ENCODE data around the gene DOK7.
"Not testable (repeated sequence)": the region's sequence is repeated elsewhere in the genome, so short reads cannot be mapped to it uniquely, and the experiment has no call there.

Gene DOK7

DNA sequence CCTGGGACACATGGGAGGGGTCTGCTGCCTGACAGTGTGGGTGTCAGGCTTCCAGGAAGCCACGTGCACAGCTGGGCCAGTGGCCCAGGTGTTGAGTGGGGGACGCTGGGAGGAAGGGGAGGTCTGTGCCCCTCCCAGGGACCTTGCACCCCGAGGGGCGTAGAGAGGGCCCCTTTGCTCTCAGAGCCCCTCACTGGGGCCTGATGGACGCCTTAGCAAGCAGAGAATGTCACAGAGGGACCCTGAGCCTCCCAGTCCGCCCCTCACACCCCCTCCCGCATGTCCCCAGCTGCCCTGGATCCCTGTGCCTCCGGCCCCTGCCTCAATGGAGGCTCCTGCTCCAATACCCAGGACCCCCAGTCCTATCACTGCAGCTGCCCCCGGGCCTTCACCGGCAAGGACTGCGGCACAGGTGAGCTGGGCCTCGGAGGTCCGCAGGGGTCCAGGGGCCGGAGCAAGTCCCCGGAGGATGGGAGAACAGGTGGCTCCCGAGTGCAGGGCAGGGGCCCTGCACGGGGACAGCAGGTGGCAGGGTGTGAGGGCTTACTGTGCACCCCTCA lies 19.3 kb upstream of the DOK7 start:
- no peak for DNase-seq

DNA sequence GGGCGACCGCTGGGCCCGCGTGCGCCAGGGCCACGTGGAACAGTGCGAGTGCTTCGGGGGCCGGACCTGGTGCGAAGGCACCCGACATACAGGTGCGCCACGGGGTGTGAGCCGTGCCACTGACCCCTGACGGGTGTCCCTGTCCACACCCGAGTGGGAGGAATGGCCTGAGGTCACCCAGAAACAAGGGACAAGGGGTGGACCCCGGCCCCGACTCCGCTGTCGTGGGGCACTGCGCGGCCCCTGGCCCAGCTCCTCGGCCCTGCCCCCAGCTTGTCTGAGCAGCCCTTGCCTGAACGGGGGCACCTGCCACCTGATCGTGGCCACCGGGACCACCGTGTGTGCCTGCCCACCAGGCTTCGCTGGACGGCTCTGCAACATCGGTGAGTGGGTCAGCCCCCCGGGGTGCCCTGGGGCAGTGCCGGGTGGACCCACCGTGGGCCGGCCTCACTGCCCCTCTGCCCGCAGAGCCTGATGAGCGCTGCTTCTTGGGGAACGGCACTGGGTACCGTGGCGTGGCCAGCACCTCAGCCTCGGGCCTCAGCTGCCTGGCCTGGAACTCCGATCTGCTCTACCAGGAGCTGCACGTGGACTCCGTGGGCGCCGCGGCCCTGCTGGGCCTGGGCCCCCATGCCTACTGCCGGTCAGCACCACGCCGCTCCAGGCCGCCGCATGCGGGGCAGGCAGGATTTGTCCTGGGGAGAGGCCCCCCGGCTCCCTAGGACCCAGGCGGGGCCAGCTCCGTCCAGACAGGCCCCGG lies 18.6 kb upstream of the DOK7 start:
- no peak for DNase-seq

DNA sequence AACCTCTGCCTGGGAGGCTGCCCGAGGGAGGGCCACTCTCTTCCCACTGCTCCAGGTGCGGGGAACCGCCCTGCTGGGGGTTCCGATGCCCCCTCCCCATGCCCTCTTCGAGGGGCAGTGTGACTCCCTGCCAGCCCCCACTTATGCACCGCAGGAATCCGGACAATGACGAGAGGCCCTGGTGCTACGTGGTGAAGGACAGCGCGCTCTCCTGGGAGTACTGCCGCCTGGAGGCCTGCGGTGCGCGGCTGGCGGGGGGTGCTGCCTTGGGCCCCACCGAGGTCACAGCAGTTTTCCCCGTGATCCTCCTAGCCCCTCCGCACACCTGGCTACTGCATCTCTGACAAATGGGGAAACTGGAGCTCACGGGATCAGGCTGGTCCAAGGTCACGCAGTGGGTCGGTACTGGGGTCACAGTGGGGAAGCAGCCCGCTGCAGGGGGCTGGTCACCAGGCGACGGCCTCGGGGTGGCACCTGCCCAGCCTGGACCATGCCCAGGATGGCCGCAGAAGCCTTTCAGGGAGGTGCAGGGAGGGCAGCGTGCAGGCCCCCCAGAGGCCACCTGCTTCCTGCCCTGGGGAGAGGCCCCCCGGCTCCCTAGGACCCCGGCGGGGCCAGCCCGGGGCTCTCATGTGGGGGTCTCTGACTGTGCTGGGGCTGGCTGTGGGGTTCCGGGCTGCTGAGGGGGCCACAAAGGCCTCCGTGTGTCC lies 17.8 kb upstream of the DOK7 start:
- no peak for DNase-seq

DNA sequence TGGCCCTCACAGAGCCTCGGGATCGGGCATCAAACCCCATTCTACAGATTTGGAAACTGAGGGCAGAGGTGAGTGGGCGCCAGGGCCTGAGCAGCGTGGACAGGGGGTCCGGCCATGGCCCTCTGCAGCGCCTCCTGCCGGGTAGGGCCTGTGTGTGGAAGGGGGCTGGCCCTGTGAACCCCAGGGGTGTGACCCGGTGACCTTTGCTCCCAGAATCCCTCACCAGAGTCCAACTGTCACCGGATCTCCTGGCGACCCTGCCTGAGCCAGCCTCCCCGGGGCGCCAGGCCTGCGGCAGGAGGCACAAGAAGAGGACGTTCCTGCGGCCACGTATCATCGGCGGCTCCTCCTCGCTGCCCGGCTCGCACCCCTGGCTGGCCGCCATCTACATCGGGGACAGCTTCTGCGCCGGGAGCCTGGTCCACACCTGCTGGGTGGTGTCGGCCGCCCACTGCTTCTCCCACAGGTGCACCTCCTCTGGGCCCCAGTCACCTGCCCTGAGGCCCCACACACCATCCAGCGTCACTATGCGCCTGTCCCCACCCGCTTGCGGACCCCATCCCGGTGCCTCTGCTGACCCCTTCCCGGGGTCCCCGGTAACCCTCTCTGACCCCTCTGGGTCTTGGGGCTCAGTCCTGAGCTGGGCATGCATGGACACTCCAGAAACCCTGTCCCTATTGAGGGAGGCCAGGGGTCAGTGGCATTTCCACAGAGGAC lies 17.1 kb upstream of the DOK7 start:
- no peak for DNase-seq

DNA sequence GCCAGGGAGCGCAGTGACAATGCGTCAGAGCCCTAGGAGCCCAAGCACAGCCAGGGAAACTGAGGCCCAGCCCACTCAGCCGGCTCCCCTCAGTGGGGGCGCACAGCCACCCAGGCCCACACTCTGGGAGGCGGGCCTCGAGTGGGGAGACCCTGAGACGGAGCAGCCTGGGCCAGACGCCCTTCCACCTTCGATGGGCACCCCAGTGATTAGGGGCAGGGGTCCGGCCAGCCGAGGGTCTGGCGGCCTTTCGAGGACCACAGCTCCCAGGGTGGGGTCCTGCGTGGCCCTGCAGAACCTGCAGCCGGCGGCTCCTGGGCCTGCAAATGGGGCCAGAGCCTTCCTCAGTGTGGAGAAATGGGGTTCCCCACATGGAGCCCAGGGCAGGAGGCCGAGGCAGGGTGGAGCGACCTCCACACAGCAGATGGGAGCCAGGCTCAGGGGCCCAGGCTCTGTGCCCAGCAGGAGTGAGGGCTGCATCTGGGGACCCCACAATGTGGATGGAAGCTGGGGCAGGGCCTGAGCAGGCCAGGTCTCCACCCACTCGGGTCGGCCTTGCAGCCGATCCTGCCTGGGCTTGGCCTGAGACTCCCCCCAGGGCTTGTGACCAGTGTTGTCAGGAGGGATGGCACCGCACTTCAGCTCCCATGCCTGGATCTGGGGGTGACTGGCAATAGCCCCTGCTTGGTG lies 16.3 kb upstream of the DOK7 start:
- no peak for DNase-seq

DNA sequence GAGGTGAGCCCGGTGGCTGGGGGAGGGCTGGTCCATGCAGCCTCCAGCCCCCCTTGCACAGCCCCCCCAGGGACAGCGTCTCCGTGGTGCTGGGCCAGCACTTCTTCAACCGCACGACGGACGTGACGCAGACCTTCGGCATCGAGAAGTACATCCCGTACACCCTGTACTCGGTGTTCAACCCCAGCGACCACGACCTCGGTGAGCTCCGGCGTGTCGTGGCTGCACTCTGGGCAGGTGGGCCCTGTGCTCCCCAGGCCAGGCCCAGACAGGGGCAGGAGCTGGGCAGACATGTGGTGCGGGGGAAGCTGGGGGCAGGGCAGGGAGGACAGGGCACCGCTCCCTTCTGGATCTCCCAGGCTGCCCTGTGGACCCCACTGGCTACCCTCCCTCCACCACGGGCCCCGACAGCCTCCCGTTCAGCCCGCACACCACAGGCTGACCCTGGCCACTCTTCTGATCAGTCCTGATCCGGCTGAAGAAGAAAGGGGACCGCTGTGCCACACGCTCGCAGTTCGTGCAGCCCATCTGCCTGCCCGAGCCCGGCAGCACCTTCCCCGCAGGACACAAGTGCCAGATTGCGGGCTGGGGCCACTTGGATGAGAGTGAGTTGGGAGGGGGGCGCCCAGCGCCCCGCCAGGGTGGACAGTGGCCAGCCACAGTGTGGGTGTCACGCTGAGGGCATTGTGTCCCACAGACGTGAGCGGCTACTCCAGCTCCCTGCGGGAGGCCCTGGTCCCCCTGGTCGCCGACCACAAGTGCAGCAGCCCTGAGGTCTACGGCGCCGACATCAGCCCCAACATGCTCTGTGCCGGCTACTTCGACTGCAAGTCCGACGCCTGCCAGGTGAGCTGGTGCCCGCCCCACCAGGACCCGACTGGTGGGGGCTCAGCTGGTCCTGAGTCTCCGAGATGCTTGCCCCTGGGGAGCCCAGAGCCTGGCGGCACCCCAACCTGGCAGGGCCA lies 15.4 kb upstream of the DOK7 start:
- no peak for DNase-seq

DNA sequence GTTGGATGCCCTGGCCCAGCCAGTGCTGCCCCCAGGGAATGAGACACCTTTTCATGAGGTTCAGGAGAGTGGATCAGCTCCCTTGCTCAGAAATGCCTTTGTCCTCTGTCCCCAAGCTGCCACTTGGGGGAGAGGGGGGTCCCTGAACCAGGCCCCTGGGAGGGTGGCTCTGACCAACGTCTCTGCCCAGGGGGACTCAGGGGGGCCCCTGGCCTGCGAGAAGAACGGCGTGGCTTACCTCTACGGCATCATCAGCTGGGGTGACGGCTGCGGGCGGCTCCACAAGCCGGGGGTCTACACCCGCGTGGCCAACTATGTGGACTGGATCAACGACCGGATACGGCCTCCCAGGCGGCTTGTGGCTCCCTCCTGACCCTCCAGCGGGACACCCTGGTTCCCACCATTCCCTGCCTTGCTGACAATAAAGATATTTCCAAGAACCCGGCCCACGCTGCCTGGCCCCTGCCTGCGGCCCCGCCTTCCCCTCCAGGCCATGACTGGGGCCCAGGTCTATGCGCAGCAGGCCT lies 14.0 kb upstream of the DOK7 start:
- no peak for DNase-seq

DNA sequence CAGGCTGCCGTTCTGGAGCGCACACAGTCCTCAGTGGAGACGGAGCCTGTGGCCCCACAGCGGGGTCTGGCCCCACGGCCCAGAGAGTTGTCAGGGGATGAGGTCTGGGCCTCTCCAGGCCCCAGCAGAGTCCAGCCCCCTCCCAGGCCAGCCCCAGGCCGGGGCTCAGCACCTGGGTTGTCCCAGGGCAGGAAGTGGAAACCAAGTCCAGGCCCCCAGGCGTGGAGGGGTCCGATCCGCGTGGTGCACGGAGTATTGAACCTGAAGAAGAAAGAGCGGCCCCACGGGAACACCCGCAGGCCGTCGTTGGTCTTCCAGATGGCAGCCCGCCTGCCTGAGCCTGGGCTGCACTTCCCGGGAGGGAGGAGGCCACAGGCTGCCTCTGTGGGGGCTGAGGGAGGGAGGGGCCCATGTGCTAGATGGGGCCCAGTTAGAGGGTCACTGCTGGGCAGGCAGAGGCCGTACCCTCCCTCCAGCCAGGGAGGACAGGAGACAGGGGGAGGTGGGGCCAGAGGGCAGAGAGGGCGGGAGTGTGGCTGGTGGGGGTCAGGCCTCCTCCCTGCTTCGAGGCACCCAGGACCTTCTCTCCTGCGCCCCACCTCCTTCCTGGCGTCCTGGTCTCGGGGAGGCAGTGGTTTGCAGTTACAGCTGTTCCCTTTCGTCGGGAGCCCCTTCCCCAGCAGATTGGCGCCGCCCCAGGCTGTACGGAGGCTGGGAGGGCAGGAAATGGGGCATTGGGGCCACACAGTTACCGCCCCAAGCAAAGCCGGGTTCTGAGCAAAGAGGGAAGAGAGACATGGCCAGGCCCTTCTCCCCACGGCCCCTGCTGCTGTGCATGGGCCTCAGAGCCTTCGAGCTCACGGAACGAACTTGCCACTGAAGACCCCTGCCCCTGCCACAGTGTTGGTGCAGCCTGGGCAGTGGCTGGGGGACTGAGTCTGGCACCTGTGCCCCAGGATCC lies 13.3 kb upstream of the DOK7 start:
- no peak for DNase-seq

DNA sequence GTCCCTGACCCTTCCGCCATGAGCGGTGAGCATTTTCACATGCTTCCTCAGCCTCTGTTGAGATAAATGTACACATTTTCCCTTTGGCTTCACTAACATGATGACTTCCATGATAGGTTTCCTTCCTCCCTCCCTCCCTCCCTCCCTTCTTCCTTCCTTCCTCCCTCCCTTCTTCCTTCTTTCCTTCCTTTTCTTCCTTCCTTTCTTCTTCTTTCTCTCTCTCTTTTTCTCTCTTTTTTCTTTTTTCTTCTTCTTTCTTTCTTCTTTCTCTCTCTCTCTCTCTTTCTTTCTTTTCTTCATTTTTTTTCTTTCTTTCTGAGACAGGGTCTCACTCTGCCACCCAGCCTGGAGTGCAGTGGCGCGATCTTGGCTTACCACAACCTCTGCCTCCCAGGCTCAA lies 12.5 kb upstream of the DOK7 start:
- no peak for DNase-seq

DNA sequence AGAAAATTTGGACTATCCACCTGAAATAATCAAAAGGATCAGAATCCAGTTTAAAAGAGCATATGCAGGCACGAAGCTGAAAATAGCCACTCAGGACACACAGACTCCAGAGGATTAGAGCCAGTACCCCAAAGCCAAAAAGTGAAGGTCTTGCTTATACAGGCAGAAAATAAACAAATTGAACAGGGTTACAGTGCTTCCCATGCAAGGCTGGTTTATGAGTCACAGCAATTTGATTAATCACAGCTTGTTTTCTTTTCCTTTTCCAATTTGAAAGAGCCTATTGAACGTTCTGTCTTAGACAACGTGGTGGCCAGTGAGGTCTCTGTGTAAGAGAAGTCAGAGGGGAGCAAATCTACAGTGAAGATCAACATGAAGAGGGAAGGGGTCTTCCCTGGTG lies 11.2 kb upstream of the DOK7 start:
- DNase-seq: no peak

DNA sequence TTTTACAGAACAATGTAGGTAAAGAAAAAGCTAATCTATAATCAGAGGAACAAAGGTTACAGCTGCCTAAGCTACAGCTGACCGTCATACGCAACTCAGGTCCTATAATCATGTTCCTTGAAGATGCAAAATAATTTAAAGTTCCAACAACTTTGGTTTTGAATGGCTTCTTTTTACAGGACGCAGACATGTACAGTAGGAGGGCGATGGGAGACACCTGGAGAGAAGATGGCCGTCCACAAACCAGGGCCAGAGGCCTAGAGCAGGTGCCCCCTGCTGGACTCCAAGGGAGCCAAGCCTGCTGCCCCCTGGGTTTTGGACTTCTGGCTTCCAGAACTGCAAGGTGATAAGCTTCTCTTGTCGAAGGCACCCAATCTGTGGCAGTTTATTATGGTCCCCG lies 10.7 kb upstream of the DOK7 start:
- no peak for DNase-seq

DNA sequence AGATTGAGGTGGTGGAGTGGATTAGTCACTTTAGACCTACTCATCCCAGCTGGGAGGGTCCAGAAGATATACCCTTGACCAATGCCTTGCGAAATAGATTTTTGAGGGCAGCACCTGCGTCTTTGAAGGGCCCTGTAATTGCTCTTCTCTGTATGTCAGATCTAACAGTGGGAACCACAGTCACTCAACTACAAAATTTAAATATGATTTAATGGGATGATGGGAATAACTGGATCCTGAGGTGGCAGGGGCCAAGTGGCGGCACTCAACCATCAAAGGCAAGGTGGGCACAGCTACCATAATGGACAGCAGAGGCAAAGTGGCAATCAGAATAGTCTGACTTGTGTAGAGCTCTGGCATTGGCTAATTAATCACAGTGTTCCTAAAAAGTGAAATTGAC lies 7.5 kb upstream of the DOK7 start:
- DNase-seq: not testable (repeated sequence)

DNA sequence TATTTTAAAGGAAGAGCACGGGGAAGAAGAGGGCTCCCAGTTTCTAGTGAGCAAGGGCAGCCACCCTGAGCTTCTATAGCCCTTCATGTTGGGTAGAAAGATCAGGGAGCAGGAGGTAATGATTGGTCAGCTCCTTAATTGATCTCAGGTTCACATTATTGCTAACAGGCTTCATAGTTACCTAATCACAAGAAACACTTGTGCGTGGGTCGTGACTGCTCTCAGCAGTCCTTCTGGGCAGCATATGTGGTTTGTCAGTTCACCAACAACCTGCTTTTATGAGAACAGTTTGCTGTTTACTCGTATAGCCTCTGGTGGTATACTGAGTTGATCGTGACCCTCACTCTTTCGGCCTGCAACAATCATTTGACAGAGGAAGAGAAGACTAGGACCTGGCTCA lies 4.7 kb upstream of the DOK7 start:
- DNase-seq: no peak

DNA sequence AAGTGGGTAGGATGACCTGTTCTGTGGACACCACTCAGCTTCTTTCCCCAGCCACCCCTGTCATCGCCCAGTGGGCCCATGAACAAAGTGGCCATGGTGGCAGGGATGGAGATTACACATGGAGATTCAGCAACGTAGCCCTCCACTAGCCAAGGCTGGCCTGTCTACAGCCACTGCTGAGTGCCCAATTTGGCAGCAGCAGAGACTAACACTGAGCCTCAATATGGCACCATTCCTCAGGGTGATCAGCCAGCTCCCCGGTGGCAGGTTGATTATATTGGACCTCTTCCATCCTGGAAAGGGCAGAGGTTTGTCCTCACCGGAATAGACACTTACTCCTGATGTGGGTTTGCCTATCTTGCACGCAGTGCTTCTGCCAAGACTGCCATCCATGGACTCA lies 4.0 kb upstream of the DOK7 start:
- not testable (repeated sequence) for DNase-seq

DNA sequence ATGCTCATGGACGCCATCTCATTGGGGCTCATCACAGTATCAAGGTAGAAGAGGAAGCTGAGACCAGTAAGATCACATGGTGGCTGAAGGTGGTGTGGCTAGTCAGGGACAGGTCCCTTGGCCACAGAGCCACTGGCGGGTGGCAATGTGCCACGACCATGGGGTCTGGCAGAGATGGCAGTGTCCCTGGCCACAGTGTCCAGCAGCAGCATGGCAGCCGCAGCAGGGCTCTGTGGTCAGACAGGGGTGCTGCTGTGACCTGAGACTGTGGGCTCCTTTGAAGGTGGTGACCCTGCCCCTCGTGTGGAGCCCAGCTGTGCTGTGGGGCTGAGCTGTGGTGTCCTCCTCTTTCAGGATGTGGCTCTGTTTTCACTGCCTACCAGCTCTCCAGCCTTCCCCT lies 2.2 kb upstream of the DOK7 start:
- DNase-seq: no peak

DNA sequence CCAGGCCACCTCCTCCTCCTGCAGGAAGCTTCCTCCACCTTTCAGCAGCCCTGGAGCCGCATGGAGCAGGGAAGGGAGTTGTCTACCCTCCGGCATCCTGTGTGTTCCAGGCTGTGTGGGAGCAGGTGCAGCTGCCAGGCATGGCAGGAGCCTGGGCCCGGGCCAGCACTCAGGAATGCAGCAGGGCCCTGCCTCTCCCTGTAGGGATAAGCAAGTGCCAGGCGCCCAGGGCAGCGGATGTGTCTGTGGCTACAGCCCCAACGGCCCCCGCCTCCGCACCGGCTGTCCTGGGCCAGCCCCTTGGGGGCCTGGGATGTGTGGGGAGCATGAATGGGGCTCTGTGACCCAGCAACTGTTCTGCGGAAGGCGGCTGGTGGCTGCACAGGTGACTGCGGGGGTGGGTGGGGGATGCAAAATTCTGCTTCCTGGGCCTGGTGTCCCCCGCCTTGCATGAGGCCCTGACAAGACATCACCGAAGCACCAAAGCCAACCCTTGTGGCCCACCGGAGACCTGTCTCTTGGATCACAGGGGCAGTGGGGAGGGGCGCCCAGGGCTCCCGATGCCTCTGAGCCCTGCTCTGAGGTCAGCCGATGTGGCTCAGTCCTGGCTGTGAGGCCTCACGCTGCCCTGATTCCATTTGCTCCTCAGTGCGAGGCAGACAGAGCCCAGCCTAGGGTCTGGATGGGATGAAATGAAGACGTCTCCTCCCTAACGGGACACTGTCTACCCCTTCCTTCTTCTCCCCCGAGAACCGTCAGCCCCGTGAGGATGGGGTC lies 1.4 kb upstream of the DOK7 start:
- no peak for DNase-seq

DNA sequence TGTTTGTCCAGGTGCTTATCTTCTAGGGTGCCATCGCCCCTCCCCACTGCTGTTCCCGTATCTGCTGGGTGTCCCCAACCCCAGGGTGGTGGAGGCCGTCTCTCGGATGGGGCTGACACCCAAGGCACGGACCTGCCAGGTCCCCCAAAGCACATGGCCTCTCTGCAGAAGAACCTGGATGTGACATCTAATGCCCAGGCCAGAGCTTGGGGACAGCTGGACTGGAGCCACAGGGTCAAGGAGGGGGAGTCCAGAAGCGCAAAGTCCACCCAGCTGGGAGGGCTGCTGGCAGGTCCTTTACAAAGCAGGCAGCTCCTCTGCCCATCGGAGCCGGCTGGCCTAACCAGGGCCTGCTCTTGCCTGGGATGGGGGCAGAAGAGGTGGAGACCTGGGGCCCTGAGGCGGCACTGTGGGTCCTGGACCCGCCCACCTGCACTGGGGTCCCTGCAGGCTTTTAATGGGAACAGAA lies 751 bp upstream of the DOK7 start:
- no peak for DNase-seq

DNA sequence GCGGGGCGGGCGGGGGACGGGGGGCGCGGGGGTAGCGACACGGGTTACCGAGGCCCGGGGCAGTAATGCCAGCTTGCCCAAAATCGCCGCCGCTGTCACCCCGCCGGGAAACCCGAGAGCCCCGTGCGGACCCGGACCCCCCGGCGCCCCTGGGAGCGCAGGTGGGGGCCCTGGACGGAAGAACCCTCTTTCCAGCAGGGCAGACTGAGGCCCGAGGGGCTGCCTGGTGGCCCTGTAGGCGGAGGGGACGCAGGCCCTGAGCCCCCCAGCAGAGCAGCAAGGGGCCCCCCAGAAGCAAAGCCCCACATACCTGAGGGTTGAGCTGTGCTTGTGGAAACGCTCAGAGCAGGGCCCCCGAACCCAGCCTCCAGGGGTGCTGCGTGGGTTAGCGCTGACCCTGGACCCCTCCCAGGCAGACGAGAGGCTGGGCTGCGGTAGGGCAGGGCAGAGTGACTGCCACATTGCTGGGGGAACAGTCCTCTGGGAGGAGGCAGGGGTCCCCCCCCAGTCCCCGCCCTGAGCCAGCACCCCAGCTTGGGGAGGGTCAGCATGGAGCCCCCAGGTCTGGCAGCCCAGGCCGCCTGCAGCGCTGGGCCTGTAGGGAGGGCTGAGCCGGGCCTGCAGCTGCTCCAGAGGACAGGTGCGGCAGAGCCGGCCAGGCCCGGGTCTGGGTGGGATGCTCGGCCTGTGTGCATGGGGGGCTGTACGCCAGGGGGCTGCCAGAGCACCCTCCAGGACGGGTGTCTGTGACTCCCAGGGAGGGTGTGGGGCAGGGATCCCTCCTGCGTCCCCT lies 646 bp downstream of the DOK7 start:
- DNase-seq: no peak

All from activated effector memory CD4-positive, alpha-beta T cell treated with anti-CD3 and anti-CD28 coated beads, Interleukin-2, amount 50 U/mL, for 16 hours (primary cell).